ENCODE data around the gene ZNF789. TPM values are rescaled to one million over a fixed set of nuclear protein-coding genes. Genes with fewer than 3 reads are reported as not detected.

Gene ZNF789
- total and polyA plus RNA-seq, 9 of the 15 experiments (the other 6 are each of a cell fraction or from before 2014, with no cell fraction given) = 6.1 to 57.0 (median 24.8) TPM

GRCh38 chr7:99505324-99505662 lies 32.6 kb downstream of the ZNF789 start:
- peaks cover 4 to 22% of the 10 kb centered on the region in 2 experiments; a peak in 3 of 5 replicates for H3K4me1 ChIP-seq (replicated peaks in 1 of 2; ENCODE audit: control insufficient read depth in 2 of 2, insufficient read depth in 2 of 2, low read length in 2 of 2)
- H3K9me1 ChIP-seq (ENCODE audit: control insufficient read depth, insufficient read depth, low read length) = no peaks in the 10 kb centered on the region
- intact Hi-C loops (cut with micrococcal nuclease) = loop anchor here (5.0 kb wide), 1 partner anchor 47 kb away; the partner anchor contains the start of gene FAM200A
- peaks cover 6% of the 10 kb centered on the region; the same call in 2 of the 3 replicates for H3K36me3 ChIP-seq (ENCODE audit: control insufficient read depth, insufficient read depth, low read length)
- DNase-seq (ENCODE audit: extremely low read depth in 1 of 4, low spot score in 3 of 4) (no peak), FAIRE-seq (no peak), ATAC-seq (peak; percentile 11)
- CTCF ChIA-PET (ENCODE audit: low intra/inter-chr PET ratio) = no interaction called here
- no peaks in the 10 kb centered on the region for H3K27me3 ChIP-seq (ENCODE audit: control insufficient read depth in 2 of 2, insufficient read depth in 2 of 2, low read length in 2 of 2)
- H3K4me3 ChIP-seq = peak overlapping the region; percentile 84
- POLR2A ChIA-PET = interaction anchor here (0.6 to 3.1 kb wide), 18 partner anchors 10 to 923 kb away, joined by 3 to 31 read pairs (median 4); partner anchors contain the start of genes ZCWPW1, ZNF655 and ZSCAN25
- peaks cover 3% of the 10 kb centered on the region; the same call in 1 of the 2 replicates for H3K9me3 ChIP-seq (replicated peaks; ENCODE audit: control insufficient read depth, insufficient read depth, low read depth, low read length)
- H3K79me2 ChIP-seq (ENCODE audit: control insufficient read depth, insufficient read depth, low read length) = peaks cover 43% of the 10 kb centered on the region
- WGBS (ENCODE audit: insufficient coverage, low coverage, missing lambda C conversion rate) = under 1% methylated on average over 11 of the region's 11 CpGs
- no peaks in the 10 kb centered on the region for H4K20me1 ChIP-seq (replicated peaks; ENCODE audit: control insufficient read depth, insufficient read depth, low read length)
- BruUV-seq (replicated peaks) = no TSS peak
- H2AFZ ChIP-seq (ENCODE audit: low read depth, low read length) = peak overlapping the region; percentile 90
- peak overlapping the region; percentile 77 for H3K27ac ChIP-seq (ENCODE audit: extremely low read depth, low read depth, low read length)
- peak overlapping the region; percentile 93 for H3K4me2 ChIP-seq (ENCODE audit: insufficient read depth, low read length)
- in situ Hi-C loops (cut with MboI) = no loop called here
- H3K9ac ChIP-seq (ENCODE audit: insufficient read depth in 1 of 2, low read depth in 2 of 2, low read length in 2 of 2) = peak overlapping the region; percentile 86 to 88
- TF ChIP-seq WHSC1 (IDR thresholded peaks at IDR 0.05; ENCODE audit: low read length) (no peak), MAFK (IDR thresholded peaks at IDR 0.05; ENCODE audit: low read length) (no peak), PREB (CRISPR knock-in tag; IDR thresholded peaks at IDR 0.05) (0 out of 2 replicates have a peak, but pooled peaks have one; percentile 50), GMEB1 (CRISPR knock-in tag; IDR thresholded peaks at IDR 0.05) (no peak), SP1 (CRISPR knock-in tag; IDR thresholded peaks at IDR 0.05) (no peak), NCOA2 (IDR thresholded peaks at IDR 0.05; ENCODE audit: partially characterized antibody in 2 of 2) (no peak), ZNF347 (CRISPR knock-in tag; IDR thresholded peaks at IDR 0.05; ENCODE audit: low read depth) (no peak), PML (IDR thresholded peaks at IDR 0.05; ENCODE audit: low read length) (no peak), GTF2E2 (tag; IDR thresholded peaks at IDR 0.05) (peak; percentile 51; the same call in 1 of the 2 replicates), HSF4 (CRISPR knock-in tag; IDR thresholded peaks at IDR 0.05; ENCODE audit: borderline replicate concordance) (no peak), AFF1 (IDR thresholded peaks at IDR 0.05; ENCODE audit: low read depth in 1 of 2, partially characterized antibody in 2 of 2) (peak in 1 of 2 experiments; percentile 47), ATF7 (IDR thresholded peaks at IDR 0.05) (no peak), ZSCAN29 (IDR thresholded peaks at IDR 0.05) (peak; percentile 94), HNRNPLL (IDR thresholded peaks at IDR 0.05; ENCODE audit: low read depth, low read length, poor library complexity, severe bottlenecking) (no peak), PURB (CRISPR knock-in tag; IDR thresholded peaks at IDR 0.05; ENCODE audit: low read depth) (no peak), NR2C1 (IDR thresholded peaks at IDR 0.05) (peak; percentile 2; the same call in 1 of the 2 replicates), NR2C1 (tag; IDR thresholded peaks at IDR 0.05) (no peak)

All from K562 (cell line).